ENCODE measurements around the gene OR2T10. TPM values are rescaled to one million over a fixed set of nuclear protein-coding genes. Genes with fewer than 3 reads are reported as not detected.

Gene OR2T10
- total and polyA plus RNA-seq, 2 donors (not counting 3 experiments of a cell fraction or from before 2014, with no cell fraction given): not detected

GRCh38 chr1:248592655-248593054 lies 4.8 kb downstream of the OR2T10 start:
- no TSS peak for BruUV-seq (replicated peaks)
- CTCF ChIA-PET: no interaction called here
- Histone ChIP-seq H3K27me3 (ENCODE audit: control insufficient read depth in 2 of 2, insufficient read depth in 2 of 2, low read length in 2 of 2) (no peaks in the 10 kb centered on the region), H3K79me2 (ENCODE audit: control insufficient read depth, insufficient read depth, low read length) (no peaks in the 10 kb centered on the region), H3K9ac (replicated peaks; ENCODE audit: extremely low read depth, insufficient read depth, low read length) (no peak overlapping the region), H3K36me3 (ENCODE audit: control insufficient read depth in 2 of 2, extremely low read depth in 1 of 2, insufficient read depth in 2 of 2, low read length in 2 of 2) (no peaks in the 10 kb centered on the region), H2AFZ (ENCODE audit: low read depth, low read length) (no peak overlapping the region), H3K27ac (ENCODE audit: insufficient read depth, low read depth, low read length) (no peak overlapping the region), H3K9me1 (replicated peaks; ENCODE audit: control insufficient read depth, extremely low read depth, insufficient read depth, low read length) (no peaks in the 10 kb centered on the region), H3K9me3 (replicated peaks; ENCODE audit: control insufficient read depth, insufficient read depth, low read length) (no peaks in the 10 kb centered on the region), H3K4me1 (ENCODE audit: control insufficient read depth, extremely low read depth, insufficient read depth, low read length) (no peaks in the 10 kb centered on the region), H3K4me2 (ENCODE audit: insufficient read depth, low read length) (no peak overlapping the region), H3K4me3 (replicated peaks in 1 of 3; ENCODE audit: insufficient read depth in 1 of 3, low read depth in 1 of 3, low read length in 3 of 3) (no peak overlapping the region), H4K20me1 (replicated peaks; ENCODE audit: control insufficient read depth, extremely low read depth, insufficient read depth, low read length) (no peaks in the 10 kb centered on the region)
- dilution Hi-C loops (cut with MboI; ENCODE audit: extremely low pct_ligation_motif_present, low sequenced_read_pairs): no loop called here
- POLR2A ChIA-PET: no interaction called here
- no peak for FAIRE-seq
- TF ChIP-seq JUN (IDR thresholded peaks at IDR 0.05; ENCODE audit: borderline replicate concordance, insufficient read depth, insufficient read length, low read depth) (no peak), EZH2 (IDR thresholded peaks at IDR 0.05; ENCODE audit: borderline replicate concordance, low read depth, low read length, severe bottlenecking) (no peak), CTCF (IDR thresholded peaks at IDR 0.05; ENCODE audit: extremely low read depth in 1 of 2, insufficient read depth in 1 of 2, low read depth in 1 of 2, low read length in 2 of 2) (no peak), MYC (IDR thresholded peaks at IDR 0.05; ENCODE audit: low read depth, low read length) (no peak), MAX (IDR thresholded peaks at IDR 0.05; ENCODE audit: insufficient read depth, insufficient read length) (no peak)
- intact Hi-C loops (cut with micrococcal nuclease): no loop called here
- no peak for DNase-seq (ENCODE audit: low read depth, low spot score)

- Histone ChIP-seq H3K9ac (replicated peaks; ENCODE audit: extremely low read depth, insufficient read depth, low read length) (no peak overlapping the region), H3K27ac (ENCODE audit: insufficient read depth, low read depth, low read length) (no peak overlapping the region), H3K9me1 (replicated peaks; ENCODE audit: control insufficient read depth, extremely low read depth, insufficient read depth, low read length) (no peaks in the 10 kb centered on the region), H4K20me1 (replicated peaks; ENCODE audit: control insufficient read depth, extremely low read depth, insufficient read depth, low read length) (no peaks in the 10 kb centered on the region), H3K4me2 (ENCODE audit: insufficient read depth, low read length) (no peak overlapping the region), H3K27me3 (ENCODE audit: control insufficient read depth in 2 of 2, insufficient read depth in 2 of 2, low read length in 2 of 2) (no peaks in the 10 kb centered on the region), H3K4me3 (replicated peaks in 1 of 3; ENCODE audit: insufficient read depth in 1 of 3, low read depth in 1 of 3, low read length in 3 of 3) (no peak overlapping the region), H3K36me3 (ENCODE audit: control insufficient read depth in 2 of 2, extremely low read depth in 1 of 2, insufficient read depth in 2 of 2, low read length in 2 of 2) (no peaks in the 10 kb centered on the region), H3K79me2 (ENCODE audit: control insufficient read depth, insufficient read depth, low read length) (no peaks in the 10 kb centered on the region), H3K9me3 (replicated peaks; ENCODE audit: control insufficient read depth, insufficient read depth, low read length) (no peaks in the 10 kb centered on the region), H2AFZ (ENCODE audit: low read depth, low read length) (no peak overlapping the region), H3K4me1 (ENCODE audit: control insufficient read depth, extremely low read depth, insufficient read depth, low read length) (no peaks in the 10 kb centered on the region)
- TF ChIP-seq EZH2 (IDR thresholded peaks at IDR 0.05; ENCODE audit: borderline replicate concordance, low read depth, low read length, severe bottlenecking): no peak
- no peak for TF ChIP-seq GATA2 (IDR thresholded peaks at IDR 0.05; ENCODE audit: insufficient read depth, insufficient read length, low read depth, low read length)
- TF ChIP-seq MYC (IDR thresholded peaks at IDR 0.05; ENCODE audit: low read depth, low read length): no peak
- no peak for TF ChIP-seq FOS (IDR thresholded peaks at IDR 0.05; ENCODE audit: borderline replicate concordance, insufficient read depth, low read length)
- no peak for TF ChIP-seq CTCF (IDR thresholded peaks at IDR 0.05; ENCODE audit: extremely low read depth in 1 of 2, insufficient read depth in 1 of 2, low read depth in 1 of 2, low read length in 2 of 2)
- no peak for TF ChIP-seq POLR2A (IDR thresholded peaks at IDR 0.05; ENCODE audit: low read depth, low read length)
- TF ChIP-seq MAX (IDR thresholded peaks at IDR 0.05; ENCODE audit: insufficient read depth, insufficient read length): no peak
- TF ChIP-seq POLR2AphosphoS5 (IDR thresholded peaks at IDR 0.05; ENCODE audit: insufficient read depth, low read depth, low read length): no peak
- no peak for TF ChIP-seq JUN (IDR thresholded peaks at IDR 0.05; ENCODE audit: borderline replicate concordance, insufficient read depth, insufficient read length, low read depth)
- CTCF ChIA-PET: no interaction called here
- no peak for FAIRE-seq
- dilution Hi-C loops (cut with MboI; ENCODE audit: extremely low pct_ligation_motif_present, low sequenced_read_pairs): no loop called here
- intact Hi-C loops (cut with micrococcal nuclease): no loop called here
- POLR2A ChIA-PET: no interaction called here
- DNase-seq (ENCODE audit: low read depth, low spot score): no peak
- no TSS peak for BruUV-seq (replicated peaks)
Observed at GRCh38 chr1:248590055-248590454, 7.4 kb downstream of the OR2T10 start.

All from endothelial cell of umbilical vein (primary cell).